Activated T-cell treated with anti-CD3 and anti-CD28 coated beads for 4 hours (primary cell): ENCODE data around the gene NAGPA.

Experiments used
- DNase-seq: peaks from one replicate; pipeline ENCODE4 v3.0.0-alpha.2; 2020

Gene NAGPA

GRCh38 chr16:5000573-5001001 is 33.1 kb downstream of the NAGPA start:
- no peak for DNase-seq

GRCh38 chr16:4994719-4995434 is 38.9 kb downstream of the NAGPA start:
- no peak for DNase-seq

- DNase-seq, result no peak
These were observed 42.0 kb downstream of the NAGPA start for GRCh38 chr16:4991754-4992153.

DNA sequence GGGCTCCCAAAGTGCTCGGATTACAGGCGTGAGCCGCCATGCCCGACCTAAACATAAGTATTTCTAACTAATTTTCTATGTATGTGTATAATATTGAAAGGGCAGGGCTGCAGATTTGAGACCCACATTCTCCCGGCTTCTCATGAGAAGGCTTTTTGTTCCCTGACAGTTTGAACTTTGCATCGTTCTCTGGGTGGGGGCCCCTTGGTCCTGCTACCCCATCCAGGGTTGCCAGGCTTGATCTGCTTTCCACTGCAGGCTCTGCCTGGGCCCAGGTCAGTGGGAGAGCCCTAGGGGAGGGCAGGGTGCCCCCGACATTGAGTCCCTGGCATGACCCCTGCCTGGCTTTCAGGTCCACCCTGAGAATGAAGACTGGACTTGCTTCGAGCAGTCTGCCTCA is 43.3 kb downstream of the NAGPA start:
- DNase-seq, result no peak

DNA sequence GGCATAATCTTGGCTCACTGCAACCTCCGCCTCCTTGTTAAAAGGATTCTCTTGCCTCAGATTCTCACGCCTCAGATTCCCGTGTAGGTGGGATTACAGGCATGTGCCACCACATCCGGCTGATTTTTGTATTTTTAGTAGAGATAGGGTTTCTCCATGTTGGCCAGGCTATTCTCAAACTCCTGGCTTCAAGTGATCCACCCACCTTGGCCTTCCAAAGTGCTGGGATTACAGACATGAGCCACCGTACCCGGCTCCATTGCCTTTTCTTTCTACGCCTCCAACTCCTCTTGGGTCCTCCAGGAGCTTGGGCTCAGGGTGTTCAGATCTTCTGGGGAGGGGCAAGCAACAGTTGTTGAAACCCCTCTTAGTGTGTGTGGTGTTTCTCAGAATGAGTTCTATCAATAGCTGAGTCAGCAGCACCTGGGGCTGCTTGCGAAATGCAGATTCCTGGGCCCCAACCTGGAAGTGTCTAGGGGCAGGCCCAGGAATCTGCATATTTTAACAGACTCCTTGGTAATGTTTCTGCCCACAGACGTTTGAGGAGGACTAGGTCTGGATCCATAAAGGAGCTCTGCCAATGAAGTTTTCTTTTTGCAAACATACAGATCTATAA is 44.2 kb downstream of the NAGPA start:
- no peak for DNase-seq

DNA sequence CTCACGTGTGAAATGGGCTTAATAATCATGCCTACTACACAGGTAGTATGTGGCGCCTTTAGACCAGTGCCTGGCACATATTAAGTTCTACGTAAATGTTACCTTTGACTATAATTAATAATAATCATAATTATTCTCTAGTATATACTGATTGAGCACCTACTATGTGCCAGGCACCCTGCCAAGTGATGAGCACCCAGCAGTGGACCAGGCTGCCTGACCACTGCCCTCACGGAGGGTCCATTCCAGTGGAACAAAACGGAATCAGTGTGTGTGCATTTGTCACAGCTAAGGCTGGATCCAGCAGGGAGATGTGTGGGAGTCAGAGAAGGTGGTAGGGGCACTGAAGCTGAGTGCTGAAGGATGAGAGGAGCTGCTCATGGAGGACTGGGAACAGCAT is 45.1 kb downstream of the NAGPA start:
- no peak for DNase-seq

DNA sequence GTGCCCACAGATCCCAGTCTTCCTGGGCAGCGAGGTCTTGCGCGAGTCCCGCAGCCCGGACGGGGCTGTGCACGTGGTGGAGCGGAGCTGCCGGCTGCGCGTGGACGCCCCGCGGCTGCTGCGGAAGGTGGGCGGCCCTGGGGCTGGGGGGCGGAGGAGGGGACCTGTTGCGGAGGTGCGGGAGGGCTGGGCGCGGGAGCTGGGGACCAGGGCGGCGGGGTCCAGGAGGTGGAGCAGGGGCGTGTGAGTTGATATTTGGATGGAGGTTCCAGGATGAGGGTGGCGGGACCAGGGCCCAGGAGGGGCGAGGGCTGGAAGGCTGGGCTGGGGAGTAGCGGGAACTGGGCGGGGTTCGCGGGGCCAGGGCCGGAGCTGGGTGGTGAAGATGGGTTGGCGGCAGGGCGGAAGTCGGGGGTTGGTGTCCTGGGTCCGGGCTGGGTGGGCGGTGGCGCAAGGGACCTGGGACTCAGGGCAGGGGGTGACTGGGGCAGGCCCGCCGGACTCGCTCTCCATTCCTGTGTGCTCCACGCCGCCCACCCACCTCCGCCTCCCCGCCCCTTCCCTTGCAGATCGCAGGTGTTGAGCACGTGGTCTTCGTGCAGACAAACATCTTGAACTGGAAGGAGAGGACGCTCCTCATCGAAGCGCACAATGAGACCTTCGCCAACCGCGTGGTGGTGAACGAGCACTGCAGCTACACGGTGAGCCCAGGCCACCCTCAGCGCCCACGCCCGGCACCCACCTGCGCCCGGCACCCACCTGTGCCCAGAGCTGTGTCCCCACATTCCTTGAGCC is 46.0 kb downstream of the NAGPA start:
- no peak for DNase-seq

DNA sequence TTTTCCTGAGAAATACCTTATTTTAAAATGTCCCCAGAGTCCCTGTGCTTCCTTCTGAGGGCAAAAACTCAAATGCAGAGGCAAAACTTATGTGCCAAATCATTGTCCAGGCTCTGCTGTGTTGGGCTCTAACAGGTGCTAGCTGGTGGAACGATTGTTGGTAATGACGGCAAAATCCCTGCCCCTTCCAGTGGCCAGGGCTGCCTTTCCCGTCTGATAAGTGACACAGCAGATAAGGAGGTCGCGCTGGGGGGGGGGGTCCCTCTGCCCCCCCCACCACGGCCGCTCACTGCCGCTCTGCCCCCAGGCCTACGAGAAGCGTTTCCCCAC is 46.5 kb downstream of the NAGPA start:
- no peak for DNase-seq

DNA sequence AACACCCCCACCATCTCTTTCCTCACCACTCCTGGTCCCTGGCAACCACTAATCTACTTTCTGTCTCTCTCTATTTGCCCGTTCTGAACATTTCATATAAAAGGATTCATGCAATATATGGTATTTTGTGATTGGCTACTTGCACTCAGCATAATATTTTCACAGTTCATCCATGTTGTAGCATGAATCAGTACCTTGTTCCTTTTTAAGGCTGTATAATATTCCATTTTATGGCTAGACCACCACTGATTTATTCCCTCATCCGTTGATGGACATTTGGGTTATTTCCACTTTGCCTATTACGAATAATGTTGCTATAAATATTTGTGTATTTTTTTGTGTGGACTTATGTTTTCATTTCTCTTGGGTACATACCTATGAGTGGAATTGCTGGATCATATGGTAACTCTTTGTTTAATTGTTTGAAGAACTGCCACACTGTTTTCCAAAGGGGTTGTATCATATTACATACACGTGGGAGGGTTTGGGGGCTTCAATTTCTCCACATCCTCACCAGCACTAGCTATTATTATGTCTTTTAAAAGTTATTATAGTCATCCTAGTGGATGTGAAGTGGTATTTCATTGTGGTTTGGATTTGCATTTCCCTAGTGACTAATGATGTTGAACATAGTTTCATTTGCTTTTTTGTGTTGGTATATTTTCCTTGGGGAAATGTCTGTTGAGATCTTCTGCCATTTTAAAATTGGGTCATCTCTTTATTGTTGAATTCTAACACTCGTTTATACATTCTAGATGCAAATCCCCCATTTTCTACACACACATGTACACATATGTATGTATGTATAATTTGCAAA is 49.4 kb downstream of the NAGPA start:
- no peak for DNase-seq

GRCh38 chr16:4982056-4982867 is 51.5 kb downstream of the NAGPA start:
- no peak for DNase-seq

GRCh38 chr16:4981473-4981872 is 52.3 kb downstream of the NAGPA start:
- no peak for DNase-seq

- no peak for DNase-seq
These were observed 53.0 kb downstream of the NAGPA start for GRCh38 chr16:4980691-4981090.

DNA sequence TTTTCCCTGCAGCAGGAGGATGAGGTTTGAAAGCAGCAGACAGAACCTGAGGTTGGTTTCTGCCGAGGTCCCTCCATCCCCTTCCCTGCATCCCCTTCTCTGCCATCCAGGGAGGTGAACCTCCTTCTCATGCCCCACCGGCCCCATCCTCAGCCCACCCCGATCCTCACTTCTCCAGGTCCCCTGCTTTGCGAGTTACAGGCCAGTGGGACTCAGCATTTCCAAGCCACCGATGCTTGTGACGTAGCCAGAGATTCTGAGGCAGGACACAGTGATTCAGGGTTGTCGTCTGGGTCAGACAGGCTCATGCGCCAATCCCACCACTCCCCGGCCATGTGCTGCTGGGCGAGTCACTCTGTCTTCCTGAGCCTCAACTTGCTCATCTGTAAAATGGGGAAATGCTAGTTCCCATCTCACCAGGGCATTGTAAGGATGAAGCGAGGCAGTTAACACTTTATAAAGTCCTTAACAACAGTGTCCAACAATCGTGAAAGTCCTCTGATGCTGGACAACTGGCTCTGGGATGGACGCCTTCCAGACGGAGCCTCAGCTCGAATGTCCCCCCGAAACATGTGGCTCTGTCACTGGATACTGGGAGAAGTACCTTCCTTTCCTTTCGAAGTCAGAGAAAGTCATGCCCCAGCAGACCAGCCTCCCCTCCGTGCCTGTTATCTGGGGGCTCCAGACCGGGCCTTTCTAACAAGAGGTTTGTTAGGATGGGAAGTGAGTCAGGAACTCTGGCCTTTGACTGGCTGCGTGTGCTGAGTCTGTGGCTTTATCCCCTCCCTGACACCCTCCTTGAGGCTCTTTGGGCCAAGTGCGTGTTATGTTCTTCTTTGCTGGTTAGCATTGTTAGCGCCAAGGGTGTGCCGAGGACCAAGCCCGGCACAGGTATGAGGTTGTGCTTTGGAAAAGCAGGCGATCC is 53.7 kb downstream of the NAGPA start:
- no peak for DNase-seq

- no peak for DNase-seq
These were observed 54.6 kb downstream of the NAGPA start for GRCh38 chr16:4979164-4979563.

- DNase-seq, result no peak
These were observed 57.1 kb downstream of the NAGPA start for GRCh38 chr16:4976611-4977145.

DNA sequence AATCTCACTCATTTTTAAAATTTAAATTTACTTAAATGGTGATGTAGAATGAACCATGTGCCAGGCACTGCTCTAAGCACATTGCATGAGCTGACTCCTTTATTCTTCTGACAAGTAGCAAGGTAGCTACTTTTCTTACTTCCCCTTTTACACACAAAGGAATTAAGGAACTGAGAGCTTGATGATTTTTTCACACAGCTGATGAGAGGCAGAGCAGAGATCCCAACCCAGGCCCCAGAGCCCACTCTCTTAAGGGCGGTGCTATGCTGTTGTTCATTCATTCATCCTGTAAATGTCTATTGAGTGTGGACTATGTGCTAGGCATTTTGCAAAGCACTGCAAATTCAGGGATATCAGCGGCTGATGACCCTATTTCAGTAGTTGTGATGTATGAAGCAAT is 57.7 kb downstream of the NAGPA start:
- DNase-seq, result no peak
